B cell (primary cell): ENCODE results near the gene PNKD. TPM values are rescaled to one million over a fixed set of nuclear protein-coding genes. Genes with fewer than 3 reads are reported as not detected.
A peak's percentile ranks its signal among the peaks of the same experiment; 100 is the strongest.

Experiments
- ATAC-seq: fragments of 200-7000 bp; cut with Tn5 transposase; one replicate; pipeline ENCODE4 v1.10.0; 2021; ENCODE audit warnings: low read depth, mild to moderate bottlenecking, moderate number of reproducible peaks, moderate library complexity
- CTCF ChIA-PET: fragments of 350-600 bp; sonication (Branson Sonifier 250); formaldehyde crosslinking; loops from one replicate; lab custom pipeline; 2021; ENCODE audit warnings: antibody characterized with exemption, inconsistent platforms; lab: Charles Lee
- POLR2A ChIA-PET: fragments of 350-600 bp; sonication (Branson Sonifier 250); formaldehyde crosslinking; loops from one replicate; lab custom pipeline; 2021; ENCODE audit warnings: antibody characterized with exemption; lab: Charles Lee
- DNase-seq: peaks from one replicate; pipeline ENCODE4 v3.0.0; 2013
- H2AFZ ChIP-seq: 2 replicates; pipeline ENCODE4 v1.6.1; 2012; ENCODE audit warnings: mild to moderate bottlenecking, low read depth, low read length; ENCODE audit not compliant: insufficient read depth, poor library complexity, severe bottlenecking
- H3K27ac ChIP-seq, 2 donors: 1 replicate in 1 of 2; 2 replicates in 1 of 2; pipeline ENCODE4 v1.5.1; 2012 to 2013; ENCODE audit warnings: low read length in 2 of 2, mild to moderate bottlenecking in 2 of 2, moderate library complexity in 1 of 2
- H3K27me3 ChIP-seq, 4 experiments: fragments of 200-600 bp in 1 of 4; sonication (generic) in 1 of 4; replicated peaks in 1 of 4; 1 replicate in 2 of 4; 2 replicates in 2 of 4; pipeline versions ENCODE4 v1.6.1 to v1.7.0; 2013 to 2016; ENCODE audit warnings: low read length in 3 of 4, mild to moderate bottlenecking in 2 of 4, mixed read lengths in 1 of 4, moderate library complexity in 1 of 4; ENCODE audit not compliant: insufficient read depth in 4 of 4, control insufficient read depth in 3 of 4; ENCODE audit errors: control extremely low read depth in 1 of 4
- H3K36me3 ChIP-seq, 2 experiments: replicated peaks in 1 of 2; 1 replicate in 1 of 2; 2 replicates in 1 of 2; pipeline versions ENCODE4 v1.6.1 to v1.7.1; 2013; ENCODE audit warnings: low read length in 1 of 2; ENCODE audit not compliant: insufficient read depth in 2 of 2, control insufficient read depth in 1 of 2; ENCODE audit errors: control extremely low read depth in 1 of 2, extremely low read depth in 1 of 2
- H3K4me1 ChIP-seq, 2 donors: fragments of 200-600 bp in 1 of 2; sonication (generic) in 1 of 2; 1 replicate in 1 of 2; 2 replicates in 1 of 2; pipeline versions ENCODE4 v1.5.1 to v1.6.1; 2013 to 2017; ENCODE audit warnings: low read length in 2 of 2; ENCODE audit not compliant: control insufficient read depth in 2 of 2, insufficient read depth in 2 of 2
- H3K4me2 ChIP-seq: replicated peaks from 2 replicates; pipeline ENCODE3; 2012; ENCODE audit warnings: mild to moderate bottlenecking, low read depth, low read length; ENCODE audit not compliant: poor library complexity, severe bottlenecking
- H3K4me3 ChIP-seq, 5 experiments: fragments of 200-600 bp in 1 of 5; sonication (generic) in 1 of 5; 1 replicate in 3 of 5; 2 replicates in 2 of 5; pipeline versions ENCODE4 v1.5.1 to v1.7.0; 2011 to 2016; ENCODE audit warnings: low read length in 4 of 5, mild to moderate bottlenecking in 4 of 5, low read depth in 2 of 5, control low read depth in 1 of 5, moderate library complexity in 1 of 5; ENCODE audit not compliant: insufficient read depth in 1 of 5; ENCODE audit errors: control extremely low read depth in 1 of 5, extremely low read depth in 1 of 5
- H3K79me2 ChIP-seq: fragments of 200-600 bp; sonication (generic); one replicate; pipeline ENCODE4 v1.6.0; 2016; ENCODE audit warnings: low read length; ENCODE audit not compliant: control insufficient read depth, insufficient read depth
- H3K9ac ChIP-seq: fragments of 200-600 bp; sonication (generic); 2 replicates; pipeline ENCODE4 v1.6.1; 2017; ENCODE audit warnings: mild to moderate bottlenecking, low read length, moderate library complexity
- H3K9me3 ChIP-seq, 3 donors: one replicate each; pipeline versions ENCODE4 v1.6.1 to v1.7.1; 2013; ENCODE audit warnings: low read length in 2 of 3; ENCODE audit not compliant: control insufficient read depth in 2 of 3, insufficient read depth in 1 of 3; ENCODE audit errors: control extremely low read depth in 1 of 3
- H4K20me1 ChIP-seq: 2 replicates; pipeline ENCODE4 v1.6.0; 2012; ENCODE audit warnings: mild to moderate bottlenecking, low read length; ENCODE audit not compliant: insufficient read depth, control insufficient read depth, poor library complexity, severe bottlenecking
- H3K27ac Mint-ChIP-seq: one replicate; pipeline ENCODE4 v1.8.0; 2021; ENCODE audit warnings: mixed read lengths
- H3K27me3 Mint-ChIP-seq: one replicate; pipeline ENCODE4 v1.8.0; 2021; ENCODE audit warnings: mixed read lengths
- H3K4me1 Mint-ChIP-seq: one replicate; pipeline ENCODE4 v1.8.0; 2021; ENCODE audit warnings: mixed read lengths
- H3K4me3 Mint-ChIP-seq: one replicate; pipeline ENCODE4 v1.8.0; 2021; ENCODE audit warnings: mixed read lengths
- H3K9me3 Mint-ChIP-seq: one replicate; pipeline ENCODE4 v1.8.0; 2022; ENCODE audit warnings: mixed read lengths; ENCODE audit not compliant: insufficient read depth
- CTCF ChIP-seq: fragments of 200-600 bp; IDR thresholded peaks from one replicate; pipeline ENCODE4 v1.8.0; 2022; ENCODE audit warnings: antibody characterized with exemption, mild to moderate bottlenecking
- EZH2 ChIP-seq: IDR thresholded peaks from 2 replicates; pipeline ENCODE4 v1.6.1; 2012; ENCODE audit warnings: borderline replicate concordance, low read depth, mild to moderate bottlenecking, moderate library complexity, low read length; ENCODE audit not compliant: insufficient read depth, poor library complexity, severe bottlenecking
- WGBS: methylation state at CpG from one replicate; pipeline ENCODE4 v1.1.5; 2013; ENCODE audit warnings: missing lambda C conversion rate; ENCODE audit not compliant: insufficient coverage; 5-methylcytosine and 5-hydroxymethylcytosine counted together
- intact Hi-C: fragments of 100-400 bp; cut with micrococcal nuclease; formaldehyde crosslinking; loops from one replicate; pipeline ENCODE4 v1.10.0; 2022
- polyA plus RNA-seq: library from polyadenylated mRNA; depleted of rRNA; stranded (reverse); fragments of >200 nt; gene quantifications from 2 replicates; pipeline ENCODE4 v1.2.3, GENCODE V29; 2012
- total RNA-seq, 2 donors: library from RNA; stranded (reverse); fragments of 120-200 nt in 1 of 2; gene quantifications; 1 replicate in 1 of 2; 2 replicates in 1 of 2; pipeline versions ENCODE4 v1.2.3 to v1.2.4, GENCODE V29; 2013 to 2022

Gene PNKD
- total and polyA plus RNA-seq, 2 donors (not counting 1 experiment from before 2014, with no cell fraction given): 29.7 to 55.8 TPM

GRCh38 chr2:218256612-218257350 is 13.5 kb upstream of the PNKD start:
- H3K36me3 ChIP-seq: peaks cover 8 to 46% of the 10 kb centered on the region in 2 experiments

More at GRCh38 chr2:218256612-218257350, 13.5 kb upstream of the PNKD start:
- no peak overlapping the region for H3K9ac ChIP-seq
- peaks cover 44 to 50% of the 10 kb centered on the region in 2 donors for H3K4me1 ChIP-seq
- no peak overlapping the region for H3K4me2 ChIP-seq
- H3K4me1 Mint-ChIP-seq: peaks cover 47% of the 10 kb centered on the region
- H3K9me3 Mint-ChIP-seq: no peaks in the 10 kb centered on the region
- intact Hi-C loops: loop anchor here (1.0 kb wide), 5 partner anchors 14 to 87 kb away; partner anchors contain the start of genes AAMP, PNKD and TMBIM1
- ATAC-seq (no peak), DNase-seq (no peak)
- no peaks in the 10 kb centered on the region for H3K79me2 ChIP-seq
- H3K27ac Mint-ChIP-seq: peak overlapping the region; percentile 98
- peaks cover 39% of the 10 kb centered on the region for H4K20me1 ChIP-seq
- H3K27me3 ChIP-seq: no peaks in the 10 kb centered on the region
- 89% methylated on average over 10 of the region's 13 CpGs for WGBS
- H3K9me3 ChIP-seq: no peaks in the 10 kb centered on the region
- H3K27me3 Mint-ChIP-seq: no peaks in the 10 kb centered on the region
- TF ChIP-seq EZH2 (no peak), CTCF (no peak)
- no peak overlapping the region for H3K4me3 ChIP-seq
- peak overlapping the region; percentile 61 to 85 for H3K27ac ChIP-seq
- CTCF ChIA-PET: interaction anchor here (0.6 to 3.4 kb wide), 26 partner anchors 8 to 145 kb away, joined by 3 to 19 read pairs (median 6); partner anchors contain the start of genes AAMP, CATIP, PNKD and TMBIM1
- H2AFZ ChIP-seq: no peak overlapping the region
- POLR2A ChIA-PET: interaction anchor here (0.8 to 1.3 kb wide), 3 partner anchors 13 to 110 kb away, joined by 3 to 6 read pairs (median 4); partner anchors contain the start of genes AAMP and PNKD
- H3K4me3 Mint-ChIP-seq: peak overlapping the region; percentile 86
